Gastrocnemius medialis (tissue), 4 donors: ENCODE results near the gene GLCCI1.

Experiments used
- CTCF ChIP-seq, 5 experiments: fragments of 450-650 bp in 3 of 5; fragments of 200-600 bp in 2 of 5; sonication (generic) in 2 of 5; IDR thresholded peaks in 4 of 5; conservative IDR thresholded peaks in 1 of 5; 1 replicate in 4 of 5; 2 replicates in 1 of 5; pipeline ENCODE4 v1.5.1; 2016 to 2019; ENCODE audit warnings: antibody characterized with exemption in 5 of 5, mild to moderate bottlenecking in 3 of 5, moderate library complexity in 3 of 5
- POLR2A ChIP-seq, 2 donors: fragments of 450-650 bp; IDR thresholded peaks; one replicate each; pipeline ENCODE4 v1.6.1; 2017; ENCODE audit warnings: antibody characterized with exemption in 2 of 2, mild to moderate bottlenecking in 2 of 2, moderate library complexity in 2 of 2

- TF ChIP-seq CTCF (IDR thresholded peaks at IDR 0.05 in 4 of 5, conservative IDR thresholded peaks at IDR 0.05 in 1 of 5) (no peak), POLR2A (IDR thresholded peaks at IDR 0.05) (no peak)
These were observed 23.8 kb upstream of the GLCCI1 start for GRCh38 chr7:7944619-7945282.
